Measurements from ENCODE around the gene MAPK14.

Gene MAPK14

DNA sequence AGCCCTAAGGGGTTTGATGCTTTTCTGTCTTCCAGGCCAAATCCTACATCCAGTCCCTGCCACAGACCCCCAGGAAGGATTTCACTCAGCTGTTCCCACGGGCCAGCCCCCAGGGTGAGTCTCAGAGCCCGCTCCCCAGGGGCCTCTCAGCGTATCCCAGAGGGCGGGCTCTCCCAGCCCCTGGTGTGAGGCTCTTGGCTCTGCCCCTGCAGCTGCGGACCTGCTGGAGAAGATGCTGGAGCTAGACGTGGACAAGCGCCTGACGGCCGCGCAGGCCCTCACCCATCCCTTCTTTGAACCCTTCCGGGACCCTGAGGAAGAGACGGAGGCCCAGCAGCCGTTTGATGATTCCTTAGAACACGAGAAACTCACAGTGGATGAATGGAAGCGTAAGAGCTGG lies 111.1 kb downstream of the MAPK14 start:
- Histone ChIP-seq H3K27ac (ENCODE audit: low read depth, low read length) (no peak overlapping the region), H3K79me2 (ENCODE audit: control insufficient read depth, low read length) (no peaks in the 10 kb centered on the region), H3K4me2 (ENCODE audit: low read length) (no peak overlapping the region), H3K4me3 (ENCODE audit: low read length) (no peak overlapping the region), H3K4me1 (ENCODE audit: control insufficient read depth, low read length) (peaks cover 24% of the 10 kb centered on the region), H4K20me1 (ENCODE audit: control insufficient read depth, insufficient read depth, low read depth, low read length) (no peaks in the 10 kb centered on the region), H3K9me3 (ENCODE audit: control insufficient read depth, insufficient read depth, low read length) (no peaks in the 10 kb centered on the region), H3K36me3 (ENCODE audit: control insufficient read depth, low read length) (peaks cover 37% of the 10 kb centered on the region), H3K9me2 (replicated peaks; ENCODE audit: control insufficient read depth, low read length) (no peaks in the 10 kb centered on the region), H3K27me3 (ENCODE audit: control insufficient read depth, low read length) (no peaks in the 10 kb centered on the region), H3F3A (ENCODE audit: control insufficient read depth, insufficient read depth) (no peaks in the 10 kb centered on the region)
- TF ChIP-seq, protein P1, sequence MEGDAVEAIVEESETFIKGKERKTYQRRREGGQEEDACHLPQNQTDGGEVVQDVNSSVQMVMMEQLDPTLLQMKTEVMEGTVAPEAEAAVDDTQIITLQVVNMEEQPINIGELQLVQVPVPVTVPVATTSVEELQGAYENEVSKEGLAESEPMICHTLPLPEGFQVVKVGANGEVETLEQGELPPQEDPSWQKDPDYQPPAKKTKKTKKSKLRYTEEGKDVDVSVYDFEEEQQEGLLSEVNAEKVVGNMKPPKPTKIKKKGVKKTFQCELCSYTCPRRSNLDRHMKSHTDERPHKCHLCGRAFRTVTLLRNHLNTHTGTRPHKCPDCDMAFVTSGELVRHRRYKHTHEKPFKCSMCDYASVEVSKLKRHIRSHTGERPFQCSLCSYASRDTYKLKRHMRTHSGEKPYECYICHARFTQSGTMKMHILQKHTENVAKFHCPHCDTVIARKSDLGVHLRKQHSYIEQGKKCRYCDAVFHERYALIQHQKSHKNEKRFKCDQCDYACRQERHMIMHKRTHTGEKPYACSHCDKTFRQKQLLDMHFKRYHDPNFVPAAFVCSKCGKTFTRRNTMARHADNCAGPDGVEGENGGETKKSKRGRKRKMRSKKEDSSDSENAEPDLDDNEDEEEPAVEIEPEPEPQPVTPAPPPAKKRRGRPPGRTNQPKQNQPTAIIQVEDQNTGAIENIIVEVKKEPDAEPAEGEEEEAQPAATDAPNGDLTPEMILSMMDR (IDR thresholded peaks at IDR 0.05; ENCODE audit: low read depth, low read length, poor library complexity, severe bottlenecking) = no peak
- TF ChIP-seq EZH2phosphoT487 (IDR thresholded peaks at IDR 0.05; ENCODE audit: borderline replicate concordance, low read length) = no peak

DNA sequence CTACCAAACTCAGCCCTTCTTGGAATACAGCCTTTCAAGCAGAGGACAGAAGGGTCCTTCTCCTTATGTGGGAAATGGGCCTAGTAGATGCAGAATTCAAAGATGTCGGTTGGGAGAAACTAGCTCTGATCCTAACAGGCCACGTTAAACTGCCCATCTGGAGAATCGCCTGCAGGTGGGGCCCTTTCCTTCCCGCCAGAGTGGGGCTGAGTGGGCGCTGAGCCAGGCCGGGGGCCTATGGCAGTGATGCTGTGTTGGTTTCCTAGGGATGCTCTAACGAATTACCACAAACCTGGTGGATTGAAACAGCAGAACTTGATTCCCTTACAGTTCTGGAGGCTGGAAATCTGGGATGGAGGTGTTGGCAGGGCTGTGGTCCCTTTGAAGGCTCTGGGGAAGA lies 111.8 kb downstream of the MAPK14 start:
- no peaks in the 10 kb centered on the region for H3K27me3 ChIP-seq (ENCODE audit: control insufficient read depth, low read length)
- H4K20me1 ChIP-seq (ENCODE audit: control insufficient read depth, insufficient read depth, low read depth, low read length) = no peaks in the 10 kb centered on the region
- peaks cover 37% of the 10 kb centered on the region for H3K36me3 ChIP-seq (ENCODE audit: control insufficient read depth, low read length)
- H3K4me1 ChIP-seq (ENCODE audit: control insufficient read depth, low read length) = peaks cover 24% of the 10 kb centered on the region
- H3F3A ChIP-seq (ENCODE audit: control insufficient read depth, insufficient read depth) = no peaks in the 10 kb centered on the region
- H3K9me3 ChIP-seq (ENCODE audit: control insufficient read depth, insufficient read depth, low read length) = no peaks in the 10 kb centered on the region
- H3K79me2 ChIP-seq (ENCODE audit: control insufficient read depth, low read length) = no peaks in the 10 kb centered on the region
- no peaks in the 10 kb centered on the region for H3K9me2 ChIP-seq (replicated peaks; ENCODE audit: control insufficient read depth, low read length)
- H3K4me2 ChIP-seq (ENCODE audit: low read length) = no peak overlapping the region
- no peak overlapping the region for H3K27ac ChIP-seq (ENCODE audit: low read depth, low read length)
- H3K4me3 ChIP-seq (ENCODE audit: low read length) = no peak overlapping the region
- no peak for TF ChIP-seq EZH2phosphoT487 (IDR thresholded peaks at IDR 0.05; ENCODE audit: borderline replicate concordance, low read length)
- TF ChIP-seq, protein P1 (IDR thresholded peaks at IDR 0.05; ENCODE audit: low read depth, low read length, poor library complexity, severe bottlenecking) = no peak

DNA sequence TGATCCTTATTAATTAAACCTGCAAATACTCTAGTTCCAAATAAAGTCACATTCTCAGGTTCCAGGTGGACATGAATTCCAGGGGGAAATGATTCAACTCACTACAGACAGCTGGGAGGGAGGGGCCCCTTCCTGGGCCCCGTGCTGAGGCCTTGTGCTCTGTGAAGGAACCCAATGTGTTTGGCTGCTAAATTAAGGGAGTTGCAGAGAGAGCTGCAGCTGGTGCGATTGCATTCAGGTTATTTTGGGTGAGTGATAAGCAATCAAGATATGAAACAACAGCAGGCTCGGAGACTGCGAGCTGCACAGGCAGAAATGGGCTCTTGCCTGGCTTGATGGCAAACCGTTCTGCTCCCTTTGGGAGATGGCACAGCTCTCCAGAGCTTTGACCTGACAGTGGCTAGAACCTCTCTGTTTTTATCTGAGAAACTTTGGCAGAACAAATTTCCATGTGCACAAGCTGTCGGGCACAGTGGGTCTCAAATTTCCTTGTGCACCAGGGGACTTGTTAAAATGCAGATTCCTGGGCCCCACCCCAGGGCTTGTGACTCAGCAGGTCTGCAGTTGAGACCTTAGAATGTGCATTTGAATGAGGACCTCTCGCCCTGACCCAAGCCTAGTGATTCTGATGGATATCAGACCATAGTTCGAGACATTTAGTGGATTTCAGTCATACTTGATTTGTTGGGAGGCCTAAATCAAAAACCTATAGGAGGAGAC lies 112.5 kb downstream of the MAPK14 start:
- no peaks in the 10 kb centered on the region for H3K79me2 ChIP-seq (ENCODE audit: control insufficient read depth, low read length)
- no peaks in the 10 kb centered on the region for H4K20me1 ChIP-seq (ENCODE audit: control insufficient read depth, insufficient read depth, low read depth, low read length)
- no peaks in the 10 kb centered on the region for H3K27me3 ChIP-seq (ENCODE audit: control insufficient read depth, low read length)
- H3K27ac ChIP-seq (ENCODE audit: low read depth, low read length) = no peak overlapping the region
- H3F3A ChIP-seq (ENCODE audit: control insufficient read depth, insufficient read depth) = no peaks in the 10 kb centered on the region
- no peak overlapping the region for H3K4me2 ChIP-seq (ENCODE audit: low read length)
- no peak overlapping the region for H3K4me3 ChIP-seq (ENCODE audit: low read length)
- H3K9me2 ChIP-seq (replicated peaks; ENCODE audit: control insufficient read depth, low read length) = no peaks in the 10 kb centered on the region
- peaks cover 37% of the 10 kb centered on the region for H3K36me3 ChIP-seq (ENCODE audit: control insufficient read depth, low read length)
- TF ChIP-seq, protein P1 (IDR thresholded peaks at IDR 0.05; ENCODE audit: low read depth, low read length, poor library complexity, severe bottlenecking) = no peak
- no peak for TF ChIP-seq EZH2phosphoT487 (IDR thresholded peaks at IDR 0.05; ENCODE audit: borderline replicate concordance, low read length)
- no peaks in the 10 kb centered on the region for H3K9me3 ChIP-seq (ENCODE audit: control insufficient read depth, insufficient read depth, low read length)
- H3K4me1 ChIP-seq (ENCODE audit: control insufficient read depth, low read length) = peaks cover 24% of the 10 kb centered on the region
